D721Med (cell line): ENCODE data around the gene HS6ST1.
"Not testable (repeated sequence)": the region's sequence is repeated elsewhere in the genome, so short reads cannot be mapped to it uniquely, and the experiment has no call there.

Experiments used
- DNase-seq: peaks from one replicate; pipeline ENCODE4 v3.0.0; 2011; ENCODE audit warnings: low spot score; ENCODE audit not compliant: insufficient read length
- FAIRE-seq: peaks from 2 replicates; lab custom pipeline; 2011; peaks lifted over from hg19 to GRCh38; lab: Jason Lieb, UNC
- CTCF ChIP-seq: IDR thresholded peaks from 2 replicates; pipeline ENCODE4 v1.5.1; 2012; ENCODE audit warnings: mild to moderate bottlenecking, control low read depth; ENCODE audit not compliant: insufficient read depth; ENCODE audit errors: missing control alignments

Gene HS6ST1

GRCh38 chr2:128266463-128266862 lies 52.2 kb downstream of the HS6ST1 start:
- not testable (repeated sequence) for DNase-seq, FAIRE-seq

DNA sequence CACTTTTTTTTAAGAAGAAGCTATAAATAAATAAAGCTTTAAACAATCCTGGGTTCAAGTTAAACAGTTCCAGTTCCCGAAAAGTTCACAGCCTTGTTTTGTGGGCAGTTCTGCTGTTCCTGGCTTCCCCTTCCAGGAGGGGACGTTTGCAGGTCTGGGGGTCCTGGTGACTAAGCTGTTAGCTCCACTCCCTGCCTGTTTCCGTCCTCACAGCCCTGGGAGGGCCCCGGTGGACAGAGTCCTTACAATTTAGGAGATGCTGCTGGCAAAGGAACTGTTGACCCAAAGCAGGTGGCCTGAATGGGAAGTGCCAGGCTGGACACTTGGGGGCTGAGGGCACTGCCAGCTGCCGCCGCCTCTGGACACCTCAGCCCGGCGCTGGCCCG lies 53.1 kb downstream of the HS6ST1 start:
- not testable (repeated sequence) for FAIRE-seq, DNase-seq

DNA sequence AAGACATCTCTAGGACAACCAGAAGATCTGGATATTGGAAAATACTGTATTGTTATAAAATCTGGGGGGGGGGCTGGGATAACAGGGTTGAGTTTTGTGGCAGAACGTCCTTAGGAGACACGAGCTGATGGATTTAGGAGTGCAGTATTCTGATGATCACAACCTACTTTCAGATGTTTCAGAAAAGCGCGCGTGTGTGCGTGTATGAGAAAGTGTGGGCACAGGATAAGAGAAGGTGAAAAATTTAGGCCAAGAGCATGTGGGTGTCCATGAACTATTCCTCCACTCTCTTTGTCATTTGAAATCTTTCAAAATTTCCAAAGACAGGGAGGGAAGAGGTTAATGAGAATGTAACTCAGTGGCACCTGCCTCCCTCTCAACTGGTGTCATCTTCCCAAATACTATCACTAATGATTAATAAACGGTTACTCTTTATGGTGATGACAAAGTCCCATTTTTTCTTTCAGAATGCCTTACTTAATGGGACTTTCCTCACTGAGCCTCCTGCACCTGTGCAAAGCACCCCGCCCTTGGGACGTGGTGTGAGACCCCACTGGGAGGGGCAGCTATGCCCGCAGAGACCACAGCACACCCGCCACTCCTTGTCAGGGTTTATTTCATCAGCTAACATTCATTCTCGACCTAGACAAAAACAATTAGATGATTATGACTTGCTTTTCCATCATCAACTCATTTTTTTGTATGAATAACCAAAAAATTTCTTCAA lies 53.6 kb downstream of the HS6ST1 start:
- no peak for TF ChIP-seq CTCF
- no peak for FAIRE-seq
- DNase-seq = no peak

DNA sequence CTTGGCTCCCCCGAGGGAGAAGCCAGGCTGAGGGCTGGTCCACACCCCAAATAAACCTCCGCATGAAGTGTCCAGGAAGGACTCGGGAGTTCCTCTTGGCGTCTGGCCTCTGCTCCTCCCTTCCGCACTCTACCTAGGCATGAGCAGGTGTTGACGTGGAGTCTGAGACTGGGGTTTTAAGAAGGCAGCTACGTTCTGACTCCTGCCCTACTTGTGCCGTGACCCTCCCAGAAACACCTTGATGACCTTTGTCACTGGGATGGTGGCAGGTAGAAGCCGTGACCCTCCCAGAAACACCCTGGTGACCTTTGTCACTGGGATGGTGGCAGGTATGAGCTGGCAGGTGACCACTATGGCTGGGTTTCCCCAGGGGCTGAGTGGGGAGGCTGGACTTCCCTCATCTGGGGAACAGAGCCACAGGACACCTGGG lies 54.8 kb downstream of the HS6ST1 start:
- no peak for DNase-seq
- FAIRE-seq = no peak
- TF ChIP-seq CTCF = no peak

- FAIRE-seq (no peak), DNase-seq (no peak)
- no peak for TF ChIP-seq CTCF
Measured at GRCh38 chr2:128262315-128263253, 56.1 kb downstream of the HS6ST1 start.

GRCh38 chr2:128261245-128262128 lies 57.2 kb downstream of the HS6ST1 start:
- no peak for DNase-seq
- no peak for FAIRE-seq
- no peak for TF ChIP-seq CTCF

GRCh38 chr2:128260239-128261138 lies 58.2 kb downstream of the HS6ST1 start:
- DNase-seq = no peak
- no peak for TF ChIP-seq CTCF
- FAIRE-seq = no peak
